Hepatocyte (in vitro differentiated cells): ENCODE measurements around the gene COL4A1. TPM values are rescaled to one million over a fixed set of nuclear protein-coding genes. Genes with fewer than 3 reads are reported as not detected.

Experiments
- DNase-seq: peaks from one replicate; pipeline ENCODE4 v3.0.0-alpha.2; 2016; ENCODE audit warnings: low spot score
- H2AFZ ChIP-seq: fragments of 200-600 bp; sonication (generic); 2 replicates; pipeline ENCODE4 v1.6.0; 2016; ENCODE audit warnings: antibody characterized with exemption, mild to moderate bottlenecking
- H3K27ac ChIP-seq: fragments of 200-600 bp; sonication (generic); 2 replicates; pipeline ENCODE4 v1.5.1; 2016; ENCODE audit warnings: mild to moderate bottlenecking
- H3K27me3 ChIP-seq: fragments of 200-600 bp; sonication (generic); 2 replicates; pipeline ENCODE4 v1.6.1; 2016
- H3K36me3 ChIP-seq: fragments of 200-600 bp; sonication (generic); replicated peaks from 2 replicates; pipeline ENCODE4 v1.5.1; 2016; ENCODE audit warnings: low read depth; ENCODE audit not compliant: insufficient read depth
- H3K4me1 ChIP-seq: fragments of 200-600 bp; sonication (generic); 2 replicates; pipeline ENCODE4 v1.5.1; 2016; ENCODE audit warnings: mild to moderate bottlenecking, moderate library complexity; ENCODE audit not compliant: insufficient read depth
- H3K4me2 ChIP-seq: fragments of 200-600 bp; sonication (generic); 2 replicates; pipeline ENCODE4 v1.6.0; 2016
- H3K4me3 ChIP-seq: fragments of 200-600 bp; sonication (generic); 2 replicates; pipeline ENCODE4 v1.5.1; 2016; ENCODE audit warnings: mild to moderate bottlenecking
- H3K79me2 ChIP-seq: fragments of 200-600 bp; sonication (generic); 2 replicates; pipeline ENCODE4 v1.6.0; 2017; ENCODE audit warnings: mild to moderate bottlenecking
- H3K9me2 ChIP-seq: fragments of 200-600 bp; sonication (generic); replicated peaks from 2 replicates; pipeline ENCODE4 v1.6.0; 2017; ENCODE audit warnings: mild to moderate bottlenecking; ENCODE audit not compliant: insufficient read depth
- H3K9me3 ChIP-seq: fragments of 200-600 bp; sonication (generic); 2 replicates; pipeline ENCODE4 v1.5.1; 2016; ENCODE audit warnings: low read depth, mild to moderate bottlenecking
- H4K20me1 ChIP-seq: fragments of 200-600 bp; sonication (generic); 2 replicates; pipeline ENCODE4 v1.6.0; 2016; ENCODE audit warnings: mild to moderate bottlenecking; ENCODE audit not compliant: insufficient read depth, poor library complexity, severe bottlenecking
- EZH2 ChIP-seq: fragments of 200-600 bp; sonication (generic); IDR thresholded peaks from 2 replicates; pipeline ENCODE4 v1.6.1; 2016; ENCODE audit warnings: antibody characterized with exemption, mild to moderate bottlenecking, borderline replicate concordance
- EZH2phosphoT487 ChIP-seq: fragments of 200-600 bp; sonication (generic); IDR thresholded peaks from one replicate; pipeline ENCODE4 v1.6.1; 2018; ENCODE audit warnings: antibody characterized with exemption, mild to moderate bottlenecking, low read depth, moderate library complexity; ENCODE audit not compliant: unreplicated experiment, severe bottlenecking
- WGBS: methylation state at CpG from one replicate; pipeline ENCODE4 v1.1.6; 2016; ENCODE audit warnings: low lambda C conversion rate; ENCODE audit errors: missing lambda C conversion rate; 5-methylcytosine and 5-hydroxymethylcytosine counted together
- polyA plus RNA-seq: library from polyadenylated mRNA; unstranded; fragments of >200 nt; fragmentation: Nextera tagmentation; extraction: Ambion mirVana; gene quantifications from 2 replicates; pipeline ENCODE4 v1.2.1, GENCODE V29; 2016
- total RNA-seq: library from RNA; depleted of rRNA; stranded (reverse); fragments of >200 nt; gene quantifications from 2 replicates; pipeline ENCODE4 v1.2.3, GENCODE V29; 2014
- TF ChIP-seq, protein P1 (sequence below): fragments of 200-600 bp; sonication (generic); IDR thresholded peaks from 2 replicates; pipeline ENCODE4 v1.5.1; 2016; ENCODE audit warnings: antibody characterized with exemption, mild to moderate bottlenecking; ENCODE audit not compliant: poor library complexity

Gene COL4A1
- total and polyA plus RNA-seq, 2 experiments from 2014 or later: 138 to 269 TPM

DNA sequence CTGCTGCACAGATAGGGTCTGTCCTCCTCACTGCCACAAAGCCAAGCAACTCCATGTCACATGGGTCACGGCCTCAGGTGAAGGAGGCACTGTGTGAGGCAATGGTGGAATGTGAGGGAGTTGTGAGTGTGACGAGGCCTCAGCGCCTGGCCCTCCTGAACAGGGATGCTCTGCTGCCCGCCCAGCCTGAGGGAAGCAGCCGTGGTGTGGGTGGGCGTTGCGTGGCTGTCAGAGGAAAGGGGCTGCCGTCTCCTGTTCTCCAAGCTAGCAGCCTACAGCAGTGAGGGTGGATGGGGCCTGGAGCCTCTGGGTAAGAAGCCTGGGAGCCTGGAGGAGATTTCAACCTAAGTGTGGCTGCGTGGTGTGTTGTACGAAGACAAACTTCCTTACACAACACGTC lies 125.0 kb downstream of the COL4A1 start:
- Histone ChIP-seq H4K20me1 (no peaks in the 10 kb centered on the region), H3K79me2 (no peaks in the 10 kb centered on the region), H3K4me1 (peaks cover 15% of the 10 kb centered on the region), H3K9me3 (no peaks in the 10 kb centered on the region), H3K27me3 (no peaks in the 10 kb centered on the region), H3K36me3 (no peaks in the 10 kb centered on the region), H3K4me2 (no peak overlapping the region), H3K4me3 (no peak overlapping the region), H3K27ac (no peak overlapping the region), H3K9me2 (no peaks in the 10 kb centered on the region), H2AFZ (no peak overlapping the region)
- 88% methylated on average over 11 of the region's 11 CpGs for WGBS
- TF ChIP-seq, protein P1, sequence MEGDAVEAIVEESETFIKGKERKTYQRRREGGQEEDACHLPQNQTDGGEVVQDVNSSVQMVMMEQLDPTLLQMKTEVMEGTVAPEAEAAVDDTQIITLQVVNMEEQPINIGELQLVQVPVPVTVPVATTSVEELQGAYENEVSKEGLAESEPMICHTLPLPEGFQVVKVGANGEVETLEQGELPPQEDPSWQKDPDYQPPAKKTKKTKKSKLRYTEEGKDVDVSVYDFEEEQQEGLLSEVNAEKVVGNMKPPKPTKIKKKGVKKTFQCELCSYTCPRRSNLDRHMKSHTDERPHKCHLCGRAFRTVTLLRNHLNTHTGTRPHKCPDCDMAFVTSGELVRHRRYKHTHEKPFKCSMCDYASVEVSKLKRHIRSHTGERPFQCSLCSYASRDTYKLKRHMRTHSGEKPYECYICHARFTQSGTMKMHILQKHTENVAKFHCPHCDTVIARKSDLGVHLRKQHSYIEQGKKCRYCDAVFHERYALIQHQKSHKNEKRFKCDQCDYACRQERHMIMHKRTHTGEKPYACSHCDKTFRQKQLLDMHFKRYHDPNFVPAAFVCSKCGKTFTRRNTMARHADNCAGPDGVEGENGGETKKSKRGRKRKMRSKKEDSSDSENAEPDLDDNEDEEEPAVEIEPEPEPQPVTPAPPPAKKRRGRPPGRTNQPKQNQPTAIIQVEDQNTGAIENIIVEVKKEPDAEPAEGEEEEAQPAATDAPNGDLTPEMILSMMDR: no peak
- TF ChIP-seq EZH2phosphoT487 (no peak), EZH2 (no peak)
- DNase-seq: no peak

DNA sequence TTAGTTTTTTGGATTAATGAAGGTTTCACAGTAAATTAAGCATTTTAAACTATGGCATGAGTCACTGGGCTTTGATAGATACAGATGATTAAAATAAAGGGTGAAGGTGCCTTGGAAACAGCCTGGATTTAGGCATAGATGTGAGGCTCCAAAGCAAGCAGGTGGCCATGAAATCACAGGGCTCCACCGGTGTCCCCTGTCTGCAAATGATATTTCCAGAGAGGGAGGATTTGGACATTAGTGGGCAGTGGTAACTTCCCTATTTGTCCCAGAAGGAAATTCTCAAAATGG lies 127.2 kb downstream of the COL4A1 start:
- H3K36me3 ChIP-seq: no peaks in the 10 kb centered on the region
- TF ChIP-seq EZH2phosphoT487: no peak
- TF ChIP-seq, protein P1: no peak
- H3K4me3 ChIP-seq: no peak overlapping the region
- no peaks in the 10 kb centered on the region for H3K9me3 ChIP-seq
- H3K9me2 ChIP-seq: no peaks in the 10 kb centered on the region
- H4K20me1 ChIP-seq: no peaks in the 10 kb centered on the region
- no peak overlapping the region for H3K27ac ChIP-seq
- no peaks in the 10 kb centered on the region for H3K4me1 ChIP-seq
- 96% methylated on average over 1 of the region's 1 CpG for WGBS
- no peaks in the 10 kb centered on the region for H3K79me2 ChIP-seq
- H2AFZ ChIP-seq: no peak overlapping the region
- no peaks in the 10 kb centered on the region for H3K27me3 ChIP-seq
- H3K4me2 ChIP-seq: no peak overlapping the region
- no peak for DNase-seq

DNA sequence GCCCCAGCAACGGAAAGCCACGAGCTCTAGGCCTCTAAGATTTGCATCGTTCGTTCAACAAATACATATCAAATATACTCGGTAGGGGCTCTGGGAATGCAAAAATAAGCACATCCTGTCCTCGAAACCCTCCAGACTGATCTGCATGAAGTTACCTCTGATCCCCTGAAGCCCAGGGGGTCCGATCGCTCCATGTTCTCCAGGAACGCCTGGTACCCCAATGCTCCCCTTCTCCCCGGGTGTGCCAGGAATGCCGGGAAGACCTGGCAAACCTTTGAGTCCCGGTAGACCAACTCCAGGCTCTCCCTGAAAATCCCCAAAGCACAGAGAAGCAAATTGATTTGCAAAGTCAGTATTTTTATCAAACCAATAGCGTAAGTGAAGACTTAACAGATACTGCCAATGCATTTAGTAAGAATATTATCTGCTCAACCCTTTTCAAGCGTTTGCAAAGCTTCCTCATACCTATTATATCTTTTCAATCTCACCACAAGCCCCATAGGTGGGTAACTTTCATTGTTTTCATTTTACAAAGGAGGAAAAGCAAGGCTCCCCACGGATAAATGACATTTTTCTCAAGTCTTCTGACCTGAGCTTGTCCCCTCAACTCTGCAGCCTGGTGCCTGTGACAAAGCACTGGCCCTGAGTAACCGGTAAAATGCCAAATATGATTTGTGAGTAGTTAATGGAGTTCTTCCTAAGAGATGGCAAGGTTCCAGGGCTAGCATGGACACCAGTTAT lies 127.7 kb downstream of the COL4A1 start:
- Histone ChIP-seq H3K9me3 (no peaks in the 10 kb centered on the region), H3K27ac (no peak overlapping the region), H3K4me3 (no peak overlapping the region), H3K4me2 (no peak overlapping the region), H2AFZ (no peak overlapping the region), H3K4me1 (no peaks in the 10 kb centered on the region), H4K20me1 (no peaks in the 10 kb centered on the region), H3K9me2 (no peaks in the 10 kb centered on the region), H3K79me2 (no peaks in the 10 kb centered on the region), H3K27me3 (no peaks in the 10 kb centered on the region), H3K36me3 (no peaks in the 10 kb centered on the region)
- no peak for DNase-seq
- TF ChIP-seq, protein P1: no peak
- TF ChIP-seq EZH2phosphoT487 (no peak), EZH2 (no peak)
- 88% methylated on average over 16 of the region's 16 CpGs for WGBS
